Endodermal cell (in vitro differentiated cells): ENCODE results near the gene AMTN. TPM values are rescaled to one million over a fixed set of nuclear protein-coding genes. Genes with fewer than 3 reads are reported as not detected.
A peak's percentile ranks its signal among the peaks of the same experiment; 100 is the strongest.

Experiments used
- DNase-seq: peaks from one replicate; pipeline ENCODE4 v3.0.0-alpha.2; 2017
- H3K27ac ChIP-seq: 2 replicates; pipeline ENCODE4 v1.5.1; 2013; ENCODE audit warnings: mild to moderate bottlenecking, low read depth, low read length, moderate library complexity
- H3K27me3 ChIP-seq: 2 replicates; pipeline ENCODE4 v1.6.1; 2013; ENCODE audit warnings: mild to moderate bottlenecking, low read length, moderate library complexity; ENCODE audit not compliant: insufficient read depth, control insufficient read depth, poor library complexity, severe bottlenecking
- H3K36me3 ChIP-seq: 2 replicates; pipeline ENCODE4 v1.7.0; 2013; ENCODE audit warnings: mild to moderate bottlenecking, low read length, moderate library complexity; ENCODE audit not compliant: control insufficient read depth, insufficient read depth
- H3K4me1 ChIP-seq: one replicate; pipeline ENCODE4 v1.7.0; 2013; ENCODE audit warnings: low read length; ENCODE audit not compliant: control insufficient read depth, insufficient read depth
- H3K4me3 ChIP-seq: 2 replicates; pipeline ENCODE4 v1.5.1; 2013; ENCODE audit warnings: mild to moderate bottlenecking, low read length, moderate library complexity
- H3K9ac ChIP-seq: 2 replicates; pipeline ENCODE4 v1.6.1; 2013; ENCODE audit warnings: mild to moderate bottlenecking, low read length, moderate library complexity; ENCODE audit not compliant: poor library complexity, severe bottlenecking; ENCODE audit errors: extremely low read depth
- H3K9me3 ChIP-seq: 2 replicates; pipeline ENCODE4 v1.6.1; 2013; ENCODE audit warnings: mild to moderate bottlenecking, low read length, moderate library complexity; ENCODE audit not compliant: control insufficient read depth
- H3K27ac Mint-ChIP-seq: 2 replicates; pipeline ENCODE4 v1.8.0; 2020; ENCODE audit warnings: mixed read lengths
- H3K27me3 Mint-ChIP-seq: 2 replicates; pipeline ENCODE4 v1.8.0; 2021; ENCODE audit warnings: mild to moderate bottlenecking, mixed read lengths; ENCODE audit not compliant: insufficient read depth
- H3K36me3 Mint-ChIP-seq: 2 replicates; pipeline ENCODE4 v1.8.0; 2020; ENCODE audit warnings: low read depth, mixed read lengths
- H3K4me1 Mint-ChIP-seq: 2 replicates; pipeline ENCODE4 v1.8.0; 2020; ENCODE audit warnings: mixed read lengths
- H3K4me3 Mint-ChIP-seq: 2 replicates; pipeline ENCODE4 v1.8.0; 2020; ENCODE audit warnings: mild to moderate bottlenecking, moderate library complexity, mixed read lengths
- H3K9me3 Mint-ChIP-seq: 2 replicates; pipeline ENCODE4 v1.8.0; 2020; ENCODE audit warnings: mild to moderate bottlenecking, mixed read lengths
- WGBS, 2 experiments: methylation state at CpG; one replicate each; pipeline versions ENCODE4 v1.1.5 to v1.1.7; 2013; ENCODE audit warnings: missing lambda C conversion rate in 2 of 2, mixed read lengths in 1 of 2; ENCODE audit not compliant: insufficient coverage in 1 of 2, insufficient read length in 1 of 2; 5-methylcytosine and 5-hydroxymethylcytosine counted together
- total RNA-seq, 2 donors: library from RNA; stranded (reverse); fragmentation: NEBNext Ultra II Directional in 1 of 2; extraction: Animal tissue kit (Norgen Biotek cat#: 25700) in 1 of 2; gene quantifications; 2 replicates in 1 of 2; 3 replicates in 1 of 2; pipeline ENCODE4 v1.2.1, GENCODE V29; 2021
- TF ChIP-seq, protein P1 (sequence below): fragments of 200-600 bp; sonication (generic); conservative IDR thresholded peaks from 2 replicates; pipeline ENCODE4 v1.5.0; 2021; ENCODE audit warnings: antibody characterized with exemption, mild to moderate bottlenecking

Gene AMTN
- total RNA-seq, 2 donors from 2014 or later: not detected

DNA sequence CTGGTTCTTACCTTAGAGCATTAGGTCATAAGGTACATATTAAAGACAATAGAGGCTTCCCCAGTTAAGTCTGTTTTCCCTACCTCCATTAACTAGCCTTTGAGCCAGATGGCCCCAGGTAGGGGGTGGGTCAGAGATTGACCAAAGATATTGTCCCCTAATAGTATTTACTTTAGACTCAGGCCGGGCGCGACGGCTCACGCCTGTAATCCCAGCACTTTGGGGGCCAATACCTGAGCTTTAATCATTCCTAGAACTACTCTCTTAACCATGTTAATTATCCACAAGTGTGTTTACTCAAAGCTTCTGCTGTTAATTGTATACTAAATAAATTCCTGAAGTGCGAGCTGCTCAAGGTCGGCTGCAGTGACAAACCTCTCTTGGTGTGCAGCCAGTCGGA lies 45.7 kb downstream of the AMTN start:
- H3K4me1 Mint-ChIP-seq: peaks cover 25% of the 10 kb centered on the region
- Histone ChIP-seq H3K4me3 (no peak overlapping the region), H3K9me3 (peaks cover 10% of the 10 kb centered on the region), H3K27ac (no peak overlapping the region), H3K36me3 (no peaks in the 10 kb centered on the region), H3K27me3 (no peaks in the 10 kb centered on the region), H3K4me1 (no peaks in the 10 kb centered on the region), H3K9ac (no peak overlapping the region)
- H3K27ac Mint-ChIP-seq: peak overlapping the region; percentile 77
- WGBS, 2 experiments: 70 to 84% methylated on average over 6 to 8 of the region's 8 CpGs
- DNase-seq: peak; percentile 64
- H3K4me3 Mint-ChIP-seq: peak overlapping the region; percentile 21
- TF ChIP-seq, protein P1, sequence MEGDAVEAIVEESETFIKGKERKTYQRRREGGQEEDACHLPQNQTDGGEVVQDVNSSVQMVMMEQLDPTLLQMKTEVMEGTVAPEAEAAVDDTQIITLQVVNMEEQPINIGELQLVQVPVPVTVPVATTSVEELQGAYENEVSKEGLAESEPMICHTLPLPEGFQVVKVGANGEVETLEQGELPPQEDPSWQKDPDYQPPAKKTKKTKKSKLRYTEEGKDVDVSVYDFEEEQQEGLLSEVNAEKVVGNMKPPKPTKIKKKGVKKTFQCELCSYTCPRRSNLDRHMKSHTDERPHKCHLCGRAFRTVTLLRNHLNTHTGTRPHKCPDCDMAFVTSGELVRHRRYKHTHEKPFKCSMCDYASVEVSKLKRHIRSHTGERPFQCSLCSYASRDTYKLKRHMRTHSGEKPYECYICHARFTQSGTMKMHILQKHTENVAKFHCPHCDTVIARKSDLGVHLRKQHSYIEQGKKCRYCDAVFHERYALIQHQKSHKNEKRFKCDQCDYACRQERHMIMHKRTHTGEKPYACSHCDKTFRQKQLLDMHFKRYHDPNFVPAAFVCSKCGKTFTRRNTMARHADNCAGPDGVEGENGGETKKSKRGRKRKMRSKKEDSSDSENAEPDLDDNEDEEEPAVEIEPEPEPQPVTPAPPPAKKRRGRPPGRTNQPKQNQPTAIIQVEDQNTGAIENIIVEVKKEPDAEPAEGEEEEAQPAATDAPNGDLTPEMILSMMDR: no peak
- H3K36me3 Mint-ChIP-seq: no peaks in the 10 kb centered on the region
- peaks cover 26% of the 10 kb centered on the region for H3K9me3 Mint-ChIP-seq
- peaks cover 4% of the 10 kb centered on the region for H3K27me3 Mint-ChIP-seq

DNA sequence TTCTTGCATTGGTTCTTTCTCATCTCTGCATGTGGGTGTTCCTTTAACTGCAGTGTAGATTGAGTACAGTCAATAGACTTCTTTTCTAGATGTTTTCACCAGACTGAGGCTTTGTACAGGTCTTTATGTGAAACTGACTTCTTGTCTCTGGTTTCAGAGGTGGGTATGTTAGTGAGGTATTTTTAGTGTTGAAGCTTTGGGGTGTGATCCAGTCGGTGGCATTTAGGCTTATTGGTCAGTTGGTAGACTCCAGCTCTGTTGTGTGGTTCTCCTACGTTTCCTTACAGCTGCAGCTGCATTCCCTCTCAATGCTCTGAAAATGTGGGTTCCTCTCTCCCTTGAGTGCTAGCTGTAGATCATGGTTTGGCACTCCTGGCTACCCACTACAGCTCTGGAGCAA lies 52.4 kb downstream of the AMTN start:
- H3K4me3 Mint-ChIP-seq: no peak overlapping the region
- no peak overlapping the region for H3K27ac ChIP-seq

DNA sequence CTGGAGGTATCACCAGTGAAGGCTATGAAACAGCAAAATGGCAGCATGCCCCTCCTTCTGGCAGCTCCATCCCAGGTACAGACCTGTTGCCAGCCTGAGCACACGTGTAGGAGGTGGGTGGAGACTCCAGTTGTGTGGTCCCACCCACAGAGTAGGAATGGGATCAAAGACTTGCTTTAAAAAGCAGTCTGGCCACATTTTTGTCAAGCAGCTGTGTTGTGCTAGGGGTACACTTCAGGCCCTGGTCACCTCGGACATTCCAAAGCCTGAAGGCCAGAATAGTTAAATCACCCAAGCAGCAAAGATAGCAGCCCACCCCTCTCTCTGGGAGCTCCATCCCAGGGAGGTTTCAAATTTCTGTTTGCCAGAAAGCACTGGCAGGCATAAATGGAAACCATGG lies 53.4 kb downstream of the AMTN start:
- TF ChIP-seq, protein P1: no peak
- Mint-ChIP-seq H3K27ac (no peak overlapping the region), H3K9me3 (peaks cover 21% of the 10 kb centered on the region), H3K27me3 (peaks cover 4% of the 10 kb centered on the region), H3K4me3 (no peak overlapping the region), H3K4me1 (peaks cover 2% of the 10 kb centered on the region), H3K36me3 (no peaks in the 10 kb centered on the region)
- 79 to 100% methylated on average over 1 to 2 of the region's 2 CpGs for WGBS, 2 experiments
- Histone ChIP-seq H3K36me3 (no peaks in the 10 kb centered on the region), H3K9ac (no peak overlapping the region), H3K4me1 (no peaks in the 10 kb centered on the region), H3K27me3 (no peaks in the 10 kb centered on the region), H3K9me3 (peaks cover 16% of the 10 kb centered on the region), H3K27ac (no peak overlapping the region), H3K4me3 (no peak overlapping the region)
- no peak for DNase-seq

More for the DNA sequence above, 52.4 kb downstream of the AMTN start:
- 92 to 94% methylated on average over 2 of the region's 2 CpGs for WGBS, 2 experiments
- Mint-ChIP-seq H3K4me1 (no peaks in the 10 kb centered on the region), H3K27me3 (peaks cover 4% of the 10 kb centered on the region), H3K9me3 (peaks cover 25% of the 10 kb centered on the region), H3K36me3 (no peaks in the 10 kb centered on the region), H3K27ac (no peak overlapping the region)
- Histone ChIP-seq H3K9me3 (peaks cover 11% of the 10 kb centered on the region), H3K27me3 (no peaks in the 10 kb centered on the region), H3K4me3 (no peak overlapping the region), H3K9ac (no peak overlapping the region), H3K4me1 (no peaks in the 10 kb centered on the region), H3K36me3 (no peaks in the 10 kb centered on the region)
- DNase-seq: no peak
- TF ChIP-seq, protein P1: no peak
